Measurements from ENCODE around the gene SPATA9. TPM values are rescaled to one million over a fixed set of nuclear protein-coding genes. Genes with fewer than 3 reads are reported as not detected.
"Not testable (repeated sequence)": the region's sequence is repeated elsewhere in the genome, so short reads cannot be mapped to it uniquely, and the experiment has no call there.

Gene SPATA9
- total and polyA plus RNA-seq, 4 donors: 0.28 to 0.49 TPM; not detected in 2

DNA sequence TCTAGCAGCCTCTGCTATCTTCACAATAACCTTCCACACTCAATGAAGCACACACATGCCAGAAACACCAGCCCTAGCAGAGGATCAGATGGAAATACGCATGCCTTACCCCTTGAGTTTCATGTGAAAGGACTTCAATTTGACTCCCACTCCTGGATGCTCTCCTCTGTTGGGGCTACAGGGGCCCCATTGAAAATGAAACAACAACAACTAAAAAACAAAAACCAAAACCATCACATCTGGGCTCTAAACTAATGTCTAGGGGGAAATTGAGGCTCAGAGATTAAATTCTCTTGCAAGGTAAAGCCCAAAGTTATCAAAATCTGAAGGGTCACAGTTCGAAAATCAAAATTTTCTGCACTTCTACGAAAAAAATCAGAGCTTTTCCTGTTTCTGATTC, 44.2 kb downstream of the SPATA9 start:
- Histone ChIP-seq H3K27me3 (ENCODE audit: control insufficient read depth in 4 of 4, insufficient read depth in 4 of 4, low read length in 3 of 4) (no peaks in the 10 kb centered on the region), H3K27ac (ENCODE audit: low read depth in 1 of 2, low read length in 2 of 2) (no peak overlapping the region), H3K36me3 (ENCODE audit: control insufficient read depth in 4 of 4, insufficient read depth in 3 of 4, low read depth in 1 of 4, low read length in 3 of 4) (no peaks in the 10 kb centered on the region), H3K4me1 (ENCODE audit: control insufficient read depth in 4 of 4, insufficient read depth in 4 of 4, low read length in 3 of 4) (peaks cover 6 to 22% (median 12%) of the 10 kb centered on the region in 4 donors), H3K9ac (ENCODE audit: low read depth in 1 of 2, low read length in 2 of 2) (no peak overlapping the region), H3K4me3 (ENCODE audit: low read depth in 1 of 3, low read length in 3 of 3) (no peak overlapping the region), H3K9me3 (ENCODE audit: control insufficient read depth in 4 of 4, low read length in 3 of 4) (no peaks in the 10 kb centered on the region)
- WGBS: 86% methylated on average over 3 of the region's 3 CpGs
- no peak for DNase-seq (ENCODE audit: low spot score)
- TF ChIP-seq GABPA (IDR thresholded peaks at IDR 0.05 in 1 of 2, conservative IDR thresholded peaks at IDR 0.05 in 1 of 2) (no peak), FOXA1 (IDR thresholded peaks at IDR 0.05) (no peak)

GRCh38 chr5:95634081-95634480, 48.7 kb downstream of the SPATA9 start:
- Histone ChIP-seq H3K36me3 (ENCODE audit: control insufficient read depth in 4 of 4, insufficient read depth in 3 of 4, low read depth in 1 of 4, low read length in 3 of 4) (no peaks in the 10 kb centered on the region), H3K9me3 (ENCODE audit: control insufficient read depth in 4 of 4, low read length in 3 of 4) (no peaks in the 10 kb centered on the region), H3K4me3 (ENCODE audit: low read depth in 1 of 3, low read length in 3 of 3) (no peak overlapping the region), H3K9ac (ENCODE audit: low read depth in 1 of 2, low read length in 2 of 2) (no peak overlapping the region), H3K27me3 (ENCODE audit: control insufficient read depth in 4 of 4, insufficient read depth in 4 of 4, low read length in 3 of 4) (no peaks in the 10 kb centered on the region), H3K4me1 (ENCODE audit: control insufficient read depth in 4 of 4, insufficient read depth in 4 of 4, low read length in 3 of 4) (no peaks in the 10 kb centered on the region), H3K27ac (ENCODE audit: low read depth in 1 of 2, low read length in 2 of 2) (no peak overlapping the region)
- TF ChIP-seq JUND (IDR thresholded peaks at IDR 0.05) (no peak), EGR1 (IDR thresholded peaks at IDR 0.05; ENCODE audit: low read depth in 2 of 2) (no peak), TAF1 (conservative IDR thresholded peaks at IDR 0.05) (no peak), YY1 (IDR thresholded peaks at IDR 0.05) (no peak), FOXA2 (IDR thresholded peaks at IDR 0.05) (no peak), GABPA (IDR thresholded peaks at IDR 0.05 in 1 of 2, conservative IDR thresholded peaks at IDR 0.05 in 1 of 2) (no peak)
- TF ChIP-seq, protein P1, sequence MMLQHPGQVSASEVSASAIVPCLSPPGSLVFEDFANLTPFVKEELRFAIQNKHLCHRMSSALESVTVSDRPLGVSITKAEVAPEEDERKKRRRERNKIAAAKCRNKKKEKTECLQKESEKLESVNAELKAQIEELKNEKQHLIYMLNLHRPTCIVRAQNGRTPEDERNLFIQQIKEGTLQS (IDR thresholded peaks at IDR 0.05): no peak
- WGBS: 97% methylated on average over 3 of the region's 3 CpGs
- no peak for DNase-seq (ENCODE audit: low spot score)

DNA sequence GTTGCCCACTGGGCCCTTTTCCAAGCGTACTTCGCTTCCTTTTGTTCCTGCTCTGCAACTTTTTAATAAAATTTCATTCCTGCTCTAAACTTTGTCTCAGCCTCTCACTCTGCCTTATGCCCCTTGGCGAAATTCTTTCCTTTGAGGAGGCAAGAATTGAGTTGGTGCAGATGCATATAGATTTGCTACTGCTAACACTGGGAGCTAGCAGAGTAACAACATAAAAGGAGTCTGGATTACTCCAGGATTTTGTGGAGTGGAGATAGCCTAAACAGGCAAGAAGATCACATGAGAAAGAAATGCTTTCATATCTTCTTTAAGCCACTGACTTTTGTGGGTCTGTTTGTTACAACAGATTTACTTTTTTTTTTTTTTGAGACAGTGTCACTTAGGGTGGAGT, 49.1 kb downstream of the SPATA9 start:
- no peak overlapping the region for H3K27ac ChIP-seq (ENCODE audit: low read depth in 1 of 2, low read length in 2 of 2)
- H3K4me1 ChIP-seq (ENCODE audit: control insufficient read depth in 4 of 4, insufficient read depth in 4 of 4, low read length in 3 of 4): no peaks in the 10 kb centered on the region
- WGBS: 97% methylated on average over 3 of the region's 3 CpGs
- no peak for DNase-seq (ENCODE audit: low spot score)
- H3K27me3 ChIP-seq (ENCODE audit: control insufficient read depth in 4 of 4, insufficient read depth in 4 of 4, low read length in 3 of 4): no peaks in the 10 kb centered on the region
- no peak overlapping the region for H3K9ac ChIP-seq (ENCODE audit: low read depth in 1 of 2, low read length in 2 of 2)
- no peaks in the 10 kb centered on the region for H3K36me3 ChIP-seq (ENCODE audit: control insufficient read depth in 4 of 4, insufficient read depth in 3 of 4, low read depth in 1 of 4, low read length in 3 of 4)
- TF ChIP-seq EGR1 (IDR thresholded peaks at IDR 0.05; ENCODE audit: low read depth in 2 of 2): no peak
- TF ChIP-seq JUND (IDR thresholded peaks at IDR 0.05): no peak
- no peak for TF ChIP-seq MAX (IDR thresholded peaks at IDR 0.05)
- TF ChIP-seq RAD21 (IDR thresholded peaks at IDR 0.05): no peak
- TF ChIP-seq YY1 (IDR thresholded peaks at IDR 0.05): no peak
- TF ChIP-seq GABPA (IDR thresholded peaks at IDR 0.05 in 1 of 2, conservative IDR thresholded peaks at IDR 0.05 in 1 of 2): no peak
- no peak for TF ChIP-seq RXRA (IDR thresholded peaks at IDR 0.05)
- TF ChIP-seq, protein P2, sequence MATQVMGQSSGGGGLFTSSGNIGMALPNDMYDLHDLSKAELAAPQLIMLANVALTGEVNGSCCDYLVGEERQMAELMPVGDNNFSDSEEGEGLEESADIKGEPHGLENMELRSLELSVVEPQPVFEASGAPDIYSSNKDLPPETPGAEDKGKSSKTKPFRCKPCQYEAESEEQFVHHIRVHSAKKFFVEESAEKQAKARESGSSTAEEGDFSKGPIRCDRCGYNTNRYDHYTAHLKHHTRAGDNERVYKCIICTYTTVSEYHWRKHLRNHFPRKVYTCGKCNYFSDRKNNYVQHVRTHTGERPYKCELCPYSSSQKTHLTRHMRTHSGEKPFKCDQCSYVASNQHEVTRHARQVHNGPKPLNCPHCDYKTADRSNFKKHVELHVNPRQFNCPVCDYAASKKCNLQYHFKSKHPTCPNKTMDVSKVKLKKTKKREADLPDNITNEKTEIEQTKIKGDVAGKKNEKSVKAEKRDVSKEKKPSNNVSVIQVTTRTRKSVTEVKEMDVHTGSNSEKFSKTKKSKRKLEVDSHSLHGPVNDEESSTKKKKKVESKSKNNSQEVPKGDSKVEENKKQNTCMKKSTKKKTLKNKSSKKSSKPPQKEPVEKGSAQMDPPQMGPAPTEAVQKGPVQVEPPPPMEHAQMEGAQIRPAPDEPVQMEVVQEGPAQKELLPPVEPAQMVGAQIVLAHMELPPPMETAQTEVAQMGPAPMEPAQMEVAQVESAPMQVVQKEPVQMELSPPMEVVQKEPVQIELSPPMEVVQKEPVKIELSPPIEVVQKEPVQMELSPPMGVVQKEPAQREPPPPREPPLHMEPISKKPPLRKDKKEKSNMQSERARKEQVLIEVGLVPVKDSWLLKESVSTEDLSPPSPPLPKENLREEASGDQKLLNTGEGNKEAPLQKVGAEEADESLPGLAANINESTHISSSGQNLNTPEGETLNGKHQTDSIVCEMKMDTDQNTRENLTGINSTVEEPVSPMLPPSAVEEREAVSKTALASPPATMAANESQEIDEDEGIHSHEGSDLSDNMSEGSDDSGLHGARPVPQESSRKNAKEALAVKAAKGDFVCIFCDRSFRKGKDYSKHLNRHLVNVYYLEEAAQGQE (IDR thresholded peaks at IDR 0.05): no peak
- no peak for TF ChIP-seq CTCF (IDR thresholded peaks at IDR 0.05; ENCODE audit: low read depth, low read length, missing input control)
- no peak for TF ChIP-seq TAF1 (conservative IDR thresholded peaks at IDR 0.05)
- TF ChIP-seq SP1 (IDR thresholded peaks at IDR 0.05): no peak
- no peak for TF ChIP-seq NR2F2 (IDR thresholded peaks at IDR 0.05)
- no peak for TF ChIP-seq HNF4G (IDR thresholded peaks at IDR 0.05)
- TF ChIP-seq FOXA2 (IDR thresholded peaks at IDR 0.05): no peak
- TF ChIP-seq, protein P3, sequence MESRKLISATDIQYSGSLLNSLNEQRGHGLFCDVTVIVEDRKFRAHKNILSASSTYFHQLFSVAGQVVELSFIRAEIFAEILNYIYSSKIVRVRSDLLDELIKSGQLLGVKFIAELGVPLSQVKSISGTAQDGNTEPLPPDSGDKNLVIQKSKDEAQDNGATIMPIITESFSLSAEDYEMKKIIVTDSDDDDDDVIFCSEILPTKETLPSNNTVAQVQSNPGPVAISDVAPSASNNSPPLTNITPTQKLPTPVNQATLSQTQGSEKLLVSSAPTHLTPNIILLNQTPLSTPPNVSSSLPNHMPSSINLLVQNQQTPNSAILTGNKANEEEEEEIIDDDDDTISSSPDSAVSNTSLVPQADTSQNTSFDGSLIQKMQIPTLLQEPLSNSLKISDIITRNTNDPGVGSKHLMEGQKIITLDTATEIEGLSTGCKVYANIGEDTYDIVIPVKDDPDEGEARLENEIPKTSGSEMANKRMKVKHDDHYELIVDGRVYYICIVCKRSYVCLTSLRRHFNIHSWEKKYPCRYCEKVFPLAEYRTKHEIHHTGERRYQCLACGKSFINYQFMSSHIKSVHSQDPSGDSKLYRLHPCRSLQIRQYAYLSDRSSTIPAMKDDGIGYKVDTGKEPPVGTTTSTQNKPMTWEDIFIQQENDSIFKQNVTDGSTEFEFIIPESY (IDR thresholded peaks at IDR 0.05): no peak
- no peak overlapping the region for H3K4me3 ChIP-seq (ENCODE audit: low read depth in 1 of 3, low read length in 3 of 3)
- no peaks in the 10 kb centered on the region for H3K9me3 ChIP-seq (ENCODE audit: control insufficient read depth in 4 of 4, low read length in 3 of 4)

GRCh38 chr5:95632942-95633341, 49.8 kb downstream of the SPATA9 start:
- 89% methylated on average over 2 of the region's 2 CpGs for WGBS
- H3K4me3 ChIP-seq (ENCODE audit: low read depth in 1 of 3, low read length in 3 of 3): not testable (repeated sequence)

More at GRCh38 chr5:95632942-95633341, 49.8 kb downstream of the SPATA9 start:
- not testable (repeated sequence) for H3K27ac ChIP-seq (ENCODE audit: low read depth in 1 of 2, low read length in 2 of 2); DNase-seq (ENCODE audit: low spot score); H3K27me3 ChIP-seq (ENCODE audit: control insufficient read depth in 4 of 4, insufficient read depth in 4 of 4, low read length in 3 of 4); H3K4me1 ChIP-seq (ENCODE audit: control insufficient read depth in 4 of 4, insufficient read depth in 4 of 4, low read length in 3 of 4); H3K9ac ChIP-seq (ENCODE audit: low read depth in 1 of 2, low read length in 2 of 2); H3K9me3 ChIP-seq (ENCODE audit: control insufficient read depth in 4 of 4, low read length in 3 of 4); H3K36me3 ChIP-seq (ENCODE audit: control insufficient read depth in 4 of 4, insufficient read depth in 3 of 4, low read depth in 1 of 4, low read length in 3 of 4)

Data from liver (tissue), 9 donors.